HepG2 (cell line): ENCODE results near the gene NKD1. TPM values are rescaled to one million over a fixed set of nuclear protein-coding genes. Genes with fewer than 3 reads are reported as not detected.

Experiments
- ATAC-seq: fragments of 200-7000 bp; cut with Tn5 transposase; 3 replicates; pipeline ENCODE4 v1.9.1; 2020; ENCODE audit warnings: mild to moderate bottlenecking, moderate library complexity
- BruUV-seq: library from RNA; stranded (reverse); fragments of 400-500 nt; replicated peaks from 2 replicates; lab custom pipeline; 2021; lab: Mats Ljungman, UMichigan
- CTCF ChIA-PET: fragments of 300-600 bp; formaldehyde crosslinking; extraction: SDS; loops from one replicate; lab custom pipeline; 2021; ENCODE audit warnings: low total read pairs, inconsistent platforms, low intra/inter-chr PET ratio; lab: Yijun Ruan, JAX
- POLR2A ChIA-PET: fragments of 350-600 bp; sonication (Branson Sonifier 250); formaldehyde crosslinking; loops from one replicate; lab custom pipeline; 2020; ENCODE audit warnings: antibody characterized with exemption, inconsistent platforms; lab: Yijun Ruan, JAX
- DNase-seq: peaks from one replicate; pipeline ENCODE4 v3.0.0-alpha.2; 2015; ENCODE audit warnings: low spot score
- FAIRE-seq: peaks from 3 replicates; lab custom pipeline; 2011; peaks lifted over from hg19 to GRCh38; lab: Jason Lieb, UNC
- H2AFZ ChIP-seq: one replicate; pipeline ENCODE4 v1.6.1; 2011; ENCODE audit warnings: low read length, inconsistent platforms
- H3K27ac ChIP-seq: fragments of 300-600 bp; 3 replicates; pipeline ENCODE4 v1.8.0; 2011; ENCODE audit warnings: mixed run types, mild to moderate bottlenecking, mixed read lengths, low read length, inconsistent platforms; ENCODE audit not compliant: insufficient read depth; ENCODE audit errors: extremely low read length
- H3K27me3 ChIP-seq, 2 experiments: fragments of 200-600 bp in 1 of 2; 2 replicates in 1 of 2; 3 replicates in 1 of 2; pipeline versions ENCODE4 v1.6.0 to v1.8.0; 2011; ENCODE audit warnings: low read length in 2 of 2, mild to moderate bottlenecking in 2 of 2, moderate library complexity in 2 of 2, inconsistent platforms in 1 of 2; ENCODE audit not compliant: insufficient read depth in 2 of 2, control insufficient read depth in 1 of 2
- H3K36me3 ChIP-seq, 2 experiments: fragments of 200-600 bp in 1 of 2; replicated peaks in 1 of 2; 2 replicates in 1 of 2; 3 replicates in 1 of 2; pipeline versions ENCODE4 v1.5.1 to v1.8.0; 2011; ENCODE audit warnings: low read length in 2 of 2, inconsistent platforms in 1 of 2; ENCODE audit not compliant: insufficient read depth in 2 of 2, control insufficient read depth in 1 of 2
- H3K4me1 ChIP-seq: 2 replicates; pipeline ENCODE4 v1.5.1; 2012; ENCODE audit warnings: low read length, inconsistent platforms; ENCODE audit not compliant: insufficient read depth
- H3K4me2 ChIP-seq: 2 replicates; pipeline ENCODE4 v1.6.0; 2011; ENCODE audit warnings: low read depth, low read length, inconsistent platforms
- H3K4me3 ChIP-seq, 3 experiments: fragments of 200-600 bp in 1 of 3; sonication (generic), shearing (Covaris generic) in 1 of 3; replicated peaks in 1 of 3; 2 replicates each; pipeline ENCODE4 v1.5.1; 2011 to 2016; ENCODE audit warnings: low read length in 3 of 3, inconsistent platforms in 2 of 3, low read depth in 2 of 3, mild to moderate bottlenecking in 2 of 3, control low read depth in 1 of 3, mixed read lengths in 1 of 3; ENCODE audit not compliant: insufficient read depth in 1 of 3
- H3K79me2 ChIP-seq: one replicate; pipeline ENCODE4 v1.6.1; 2011; ENCODE audit warnings: low read length, inconsistent platforms; ENCODE audit not compliant: insufficient read depth
- H3K9ac ChIP-seq: 2 replicates; pipeline ENCODE4 v1.6.0; 2011; ENCODE audit warnings: mild to moderate bottlenecking, low read depth, low read length, inconsistent platforms; ENCODE audit not compliant: insufficient read depth
- H3K9me3 ChIP-seq: 2 replicates; pipeline ENCODE4 v1.5.1; 2012; ENCODE audit warnings: mild to moderate bottlenecking, low read length
- H4K20me1 ChIP-seq: 2 replicates; pipeline ENCODE4 v1.6.0; 2011; ENCODE audit warnings: inconsistent platforms, mild to moderate bottlenecking, low read length, moderate library complexity; ENCODE audit not compliant: insufficient read depth
- IKZF1 ChIP-seq: fragments of 450-650 bp; IDR thresholded peaks from 2 replicates; pipeline ENCODE4 v1.7.1; 2016
- KAT8 ChIP-seq: IDR thresholded peaks from 2 replicates; pipeline ENCODE4 v1.6.1; 2016; ENCODE audit warnings: missing genetic modification reagents, missing compliant biosample characterization
- SALL1 ChIP-seq: sonication (generic); formaldehyde crosslinking; IDR thresholded peaks from 2 replicates; pipeline ENCODE4 v1.8.0; 2022; ENCODE audit warnings: mild to moderate bottlenecking, missing genetic modification reagents
- ZBTB3 ChIP-seq: sonication (generic); formaldehyde crosslinking; IDR thresholded peaks from 2 replicates; pipeline ENCODE4 v1.4.0; 2020; ENCODE audit warnings: low read depth, mild to moderate bottlenecking, moderate library complexity, missing genetic modification reagents, borderline replicate concordance
- ZBTB8A ChIP-seq: sonication (generic); formaldehyde crosslinking; IDR thresholded peaks from 2 replicates; pipeline ENCODE4 v1.4.0; 2020; ENCODE audit warnings: mild to moderate bottlenecking, low read depth, missing genetic modification reagents, borderline replicate concordance
- ZFAT ChIP-seq: sonication (generic); formaldehyde crosslinking; conservative IDR thresholded peaks from 2 replicates; pipeline ENCODE4 v1.8.1; 2023; ENCODE audit warnings: missing genetic modification reagents, inconsistent platforms
- ZNF530 ChIP-seq: sonication (generic); formaldehyde crosslinking; IDR thresholded peaks from 2 replicates; pipeline ENCODE4 v1.5.0; 2020; ENCODE audit warnings: low read depth, mild to moderate bottlenecking, missing genetic modification reagents
- ZNF549 ChIP-seq: sonication (generic); formaldehyde crosslinking; IDR thresholded peaks from 2 replicates; pipeline ENCODE4 v1.5.0; 2020; ENCODE audit warnings: missing genetic modification reagents
- ZNF678 ChIP-seq: sonication (generic); formaldehyde crosslinking; IDR thresholded peaks from 2 replicates; pipeline ENCODE4 v1.4.0; 2020; ENCODE audit warnings: mild to moderate bottlenecking, missing genetic modification reagents
- ZNF703 ChIP-seq: sonication (generic); formaldehyde crosslinking; IDR thresholded peaks from 2 replicates; pipeline ENCODE4 v1.5.1; 2020; ENCODE audit warnings: missing genetic modification reagents, mild to moderate bottlenecking, moderate library complexity, borderline replicate concordance
- ZNF761 ChIP-seq: sonication (generic); formaldehyde crosslinking; conservative IDR thresholded peaks from 2 replicates; pipeline ENCODE4 v1.4.0; 2020; ENCODE audit warnings: mild to moderate bottlenecking, missing genetic modification reagents
- whole genome bisulfite sequencing: methylation state at CpG from one replicate; pipeline ENCODE4 v1.1.6; 2017; ENCODE audit warnings: low lambda C conversion rate; 5-methylcytosine and 5-hydroxymethylcytosine counted together
- in situ Hi-C: cut with HindIII; loops from 2 replicates; pipeline ENCODE4 v1.10.0; 2017; ENCODE audit warnings: low pct_unique_long_range_greater_than_20kb; ENCODE audit not compliant: extremely low pct_ligation_motif_present
- intact Hi-C: fragments of 100-400 bp; cut with micrococcal nuclease; formaldehyde crosslinking; loops from one replicate; pipeline ENCODE4 v1.10.0; 2022; ENCODE audit not compliant: unreplicated experiment
- polyA plus RNA-seq, 8 experiments: library from polyadenylated mRNA; depleted of rRNA in 3 of 8; stranded (reverse) in 7 of 8; unstranded in 1 of 8; fragments of >200 nt; fragmentation: Illumina TruSeq in 4 of 8; extraction: Trizol in 4 of 8; gene quantifications; 2 replicates each; pipeline versions ENCODE4 v1.2.1 to v1.2.3, GENCODE V29; 2011 to 2016; ENCODE audit warnings: low read depth in 4 of 8, missing spikeins in 1 of 8, mixed read lengths in 1 of 8; ENCODE audit not compliant: insufficient read depth in 1 of 8
- total RNA-seq, 5 experiments: library from RNA; depleted of rRNA; stranded (reverse); fragments of >200 nt; fragmentation: Illumina TruSeq; extraction: Trizol; gene quantifications; 2 replicates each; pipeline ENCODE4 v1.2.3, GENCODE V29; 2016; ENCODE audit warnings: low read depth in 1 of 5
- TF ChIP-seq, protein P1 (sequence below): sonication (generic); formaldehyde crosslinking; IDR thresholded peaks from 2 replicates; pipeline ENCODE4 v1.4.0; 2020; ENCODE audit warnings: mild to moderate bottlenecking, low read depth, missing genetic modification reagents
- TF ChIP-seq, protein P2 (sequence below): sonication (generic); formaldehyde crosslinking; IDR thresholded peaks from 2 replicates; pipeline ENCODE4 v1.5.1; 2020; ENCODE audit warnings: mild to moderate bottlenecking, missing genetic modification reagents
- TF ChIP-seq, protein P3 (sequence below): sonication (generic); formaldehyde crosslinking; IDR thresholded peaks from 2 replicates; pipeline ENCODE4 v1.5.0; 2020; ENCODE audit warnings: mild to moderate bottlenecking, low read depth, missing genetic modification reagents, borderline replicate concordance
- TF ChIP-seq, protein P4 (sequence below): sonication (generic); formaldehyde crosslinking; IDR thresholded peaks from 2 replicates; pipeline ENCODE4 v1.9.0; 2021; ENCODE audit warnings: missing genetic modification reagents, borderline replicate concordance
- TF ChIP-seq, protein P5 (sequence below): sonication (generic); formaldehyde crosslinking; IDR thresholded peaks from 2 replicates; pipeline ENCODE4 v1.5.0; 2020; ENCODE audit warnings: missing genetic modification reagents

NKD1 gene
- total and polyA plus RNA-seq, 2 of the 13 experiments (the other 11 are each of a cell fraction or from before 2014, with no cell fraction given) = 70.4 to 121 TPM

DNA sequence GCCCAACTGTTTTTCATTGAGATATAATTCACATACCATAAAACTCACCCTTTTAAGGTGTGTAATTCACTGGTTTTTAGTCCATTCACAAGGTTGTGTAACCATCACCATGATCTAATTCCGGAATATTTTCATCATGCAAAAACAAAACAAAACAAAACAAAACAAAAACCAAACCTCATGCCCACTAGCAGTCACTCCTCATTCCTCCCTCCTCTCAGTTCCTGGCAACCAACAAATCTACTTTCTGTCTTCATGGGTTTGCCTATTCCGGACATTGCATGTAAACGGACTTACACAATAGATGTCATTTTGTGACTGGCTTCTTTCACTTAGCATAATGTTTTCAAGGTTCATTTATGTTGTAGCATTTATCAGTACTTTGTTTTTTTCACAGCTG lies 140.7 kb downstream of the NKD1 start (continued):
- TF ChIP-seq ZFAT (CRISPR knock-in tag) (no peak), IKZF1 (no peak), KAT8 (CRISPR knock-in tag) (no peak), ZNF530 (CRISPR knock-in tag) (no peak), ZNF761 (CRISPR knock-in tag) (no peak), ZNF549 (CRISPR knock-in tag) (no peak), SALL1 (CRISPR knock-in tag) (no peak), ZNF678 (CRISPR knock-in tag) (no peak)

DNA sequence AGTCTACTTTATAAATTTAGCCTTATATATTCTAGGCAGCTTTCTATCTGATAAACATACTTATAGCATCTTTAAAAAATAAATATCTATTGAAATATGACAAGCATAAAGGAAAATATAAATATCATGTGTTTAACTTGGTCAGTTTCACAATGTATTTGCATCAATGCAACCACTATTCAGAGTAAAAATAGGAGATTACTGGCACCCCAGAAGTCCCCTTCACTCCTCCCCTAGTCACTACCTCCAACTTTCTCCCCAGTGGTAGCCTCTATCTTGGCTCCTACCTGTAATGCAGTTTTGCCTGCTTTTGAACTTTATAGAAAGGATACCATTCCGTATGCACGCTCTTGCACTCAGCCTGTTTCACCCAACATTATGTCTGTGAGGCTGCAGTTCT lies 142.0 kb downstream of the NKD1 start:
- ChIA-PET CTCF (no interaction called here), POLR2A (no interaction called here)
- no peak for ATAC-seq
- TF ChIP-seq, protein P1, sequence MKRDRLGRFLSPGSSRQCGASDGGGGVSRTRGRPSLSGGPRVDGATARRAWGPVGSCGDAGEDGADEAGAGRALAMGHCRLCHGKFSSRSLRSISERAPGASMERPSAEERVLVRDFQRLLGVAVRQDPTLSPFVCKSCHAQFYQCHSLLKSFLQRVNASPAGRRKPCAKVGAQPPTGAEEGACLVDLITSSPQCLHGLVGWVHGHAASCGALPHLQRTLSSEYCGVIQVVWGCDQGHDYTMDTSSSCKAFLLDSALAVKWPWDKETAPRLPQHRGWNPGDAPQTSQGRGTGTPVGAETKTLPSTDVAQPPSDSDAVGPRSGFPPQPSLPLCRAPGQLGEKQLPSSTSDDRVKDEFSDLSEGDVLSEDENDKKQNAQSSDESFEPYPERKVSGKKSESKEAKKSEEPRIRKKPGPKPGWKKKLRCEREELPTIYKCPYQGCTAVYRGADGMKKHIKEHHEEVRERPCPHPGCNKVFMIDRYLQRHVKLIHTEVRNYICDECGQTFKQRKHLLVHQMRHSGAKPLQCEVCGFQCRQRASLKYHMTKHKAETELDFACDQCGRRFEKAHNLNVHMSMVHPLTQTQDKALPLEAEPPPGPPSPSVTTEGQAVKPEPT = no peak
- no peak for TF ChIP-seq ZBTB8A (CRISPR knock-in tag)
- TF ChIP-seq, protein P2, sequence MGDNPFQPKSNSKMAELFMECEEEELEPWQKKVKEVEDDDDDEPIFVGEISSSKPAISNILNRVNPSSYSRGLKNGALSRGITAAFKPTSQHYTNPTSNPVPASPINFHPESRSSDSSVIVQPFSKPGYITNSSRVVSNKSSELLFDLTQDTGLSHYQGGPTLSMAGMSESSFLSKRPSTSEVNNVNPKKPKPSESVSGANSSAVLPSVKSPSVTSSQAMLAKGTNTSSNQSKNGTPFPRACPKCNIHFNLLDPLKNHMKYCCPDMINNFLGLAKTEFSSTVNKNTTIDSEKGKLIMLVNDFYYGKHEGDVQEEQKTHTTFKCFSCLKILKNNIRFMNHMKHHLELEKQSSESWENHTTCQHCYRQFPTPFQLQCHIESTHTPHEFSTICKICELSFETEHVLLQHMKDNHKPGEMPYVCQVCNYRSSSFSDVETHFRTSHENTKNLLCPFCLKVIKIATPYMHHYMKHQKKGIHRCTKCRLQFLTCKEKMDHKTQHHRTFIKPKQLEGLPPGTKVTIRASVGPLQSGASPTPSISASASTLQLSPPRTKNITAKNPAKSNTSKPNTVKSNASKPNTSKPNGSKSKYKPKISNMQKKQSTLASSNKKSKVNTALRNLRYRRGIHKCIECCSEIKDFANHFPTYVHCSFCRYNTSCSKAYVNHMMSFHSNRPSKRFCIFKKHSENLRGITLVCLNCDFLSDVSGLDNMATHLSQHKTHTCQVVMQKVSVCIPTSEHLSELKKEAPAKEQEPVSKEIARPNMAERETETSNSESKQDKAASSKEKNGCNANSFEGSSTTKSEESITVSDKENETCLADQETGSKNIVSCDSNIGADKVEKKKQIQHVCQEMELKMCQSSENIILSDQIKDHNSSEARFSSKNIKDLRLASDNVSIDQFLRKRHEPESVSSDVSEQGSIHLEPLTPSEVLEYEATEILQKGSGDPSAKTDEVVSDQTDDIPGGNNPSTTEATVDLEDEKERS (CRISPR knock-in tag) = no peak
- TF ChIP-seq ZBTB3 (CRISPR knock-in tag) = no peak
- TF ChIP-seq, protein P3, sequence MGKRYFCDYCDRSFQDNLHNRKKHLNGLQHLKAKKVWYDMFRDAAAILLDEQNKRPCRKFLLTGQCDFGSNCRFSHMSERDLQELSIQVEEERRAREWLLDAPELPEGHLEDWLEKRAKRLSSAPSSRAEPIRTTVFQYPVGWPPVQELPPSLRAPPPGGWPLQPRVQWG (CRISPR knock-in tag) = no peak
- TF ChIP-seq, protein P4, sequence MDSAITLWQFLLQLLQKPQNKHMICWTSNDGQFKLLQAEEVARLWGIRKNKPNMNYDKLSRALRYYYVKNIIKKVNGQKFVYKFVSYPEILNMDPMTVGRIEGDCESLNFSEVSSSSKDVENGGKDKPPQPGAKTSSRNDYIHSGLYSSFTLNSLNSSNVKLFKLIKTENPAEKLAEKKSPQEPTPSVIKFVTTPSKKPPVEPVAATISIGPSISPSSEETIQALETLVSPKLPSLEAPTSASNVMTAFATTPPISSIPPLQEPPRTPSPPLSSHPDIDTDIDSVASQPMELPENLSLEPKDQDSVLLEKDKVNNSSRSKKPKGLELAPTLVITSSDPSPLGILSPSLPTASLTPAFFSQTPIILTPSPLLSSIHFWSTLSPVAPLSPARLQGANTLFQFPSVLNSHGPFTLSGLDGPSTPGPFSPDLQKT (CRISPR knock-in tag) = no peak
- TF ChIP-seq, protein P5, sequence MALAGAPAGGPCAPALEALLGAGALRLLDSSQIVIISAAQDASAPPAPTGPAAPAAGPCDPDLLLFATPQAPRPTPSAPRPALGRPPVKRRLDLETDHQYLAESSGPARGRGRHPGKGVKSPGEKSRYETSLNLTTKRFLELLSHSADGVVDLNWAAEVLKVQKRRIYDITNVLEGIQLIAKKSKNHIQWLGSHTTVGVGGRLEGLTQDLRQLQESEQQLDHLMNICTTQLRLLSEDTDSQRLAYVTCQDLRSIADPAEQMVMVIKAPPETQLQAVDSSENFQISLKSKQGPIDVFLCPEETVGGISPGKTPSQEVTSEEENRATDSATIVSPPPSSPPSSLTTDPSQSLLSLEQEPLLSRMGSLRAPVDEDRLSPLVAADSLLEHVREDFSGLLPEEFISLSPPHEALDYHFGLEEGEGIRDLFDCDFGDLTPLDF (CRISPR knock-in tag) = no peak
- TF ChIP-seq ZNF703 (CRISPR knock-in tag) = no peak
- Histone ChIP-seq H4K20me1 (no peaks in the 10 kb centered on the region), H3K27me3 (peaks cover 7 to 61% of the 10 kb centered on the region in 2 experiments), H3K9me3 (no peaks in the 10 kb centered on the region), H3K9ac (no peak overlapping the region), H2AFZ (no peak overlapping the region), H3K4me1 (peaks cover 23% of the 10 kb centered on the region), H3K36me3 (no peaks in the 10 kb centered on the region), H3K79me2 (no peaks in the 10 kb centered on the region), H3K27ac (no peak overlapping the region), H3K4me2 (no peak overlapping the region), H3K4me3 (no peak overlapping the region)
- FAIRE-seq = no peak
- in situ Hi-C loops = no loop called here
- no peak for DNase-seq
- WGBS = 82% methylated on average over 2 of the region's 2 CpGs
- intact Hi-C loops = no loop called here
- no TSS peak for BruUV-seq
